ENCODE results near the gene PARP14. TPM values are rescaled to one million over a fixed set of nuclear protein-coding genes. Genes with fewer than 3 reads are reported as not detected.
"Not testable (repeated sequence)": the region's sequence is repeated elsewhere in the genome, so short reads cannot be mapped to it uniquely, and the experiment has no call there.

Gene PARP14
- total RNA-seq, 1 donor from 2014 or later: 51.3 TPM

DNA sequence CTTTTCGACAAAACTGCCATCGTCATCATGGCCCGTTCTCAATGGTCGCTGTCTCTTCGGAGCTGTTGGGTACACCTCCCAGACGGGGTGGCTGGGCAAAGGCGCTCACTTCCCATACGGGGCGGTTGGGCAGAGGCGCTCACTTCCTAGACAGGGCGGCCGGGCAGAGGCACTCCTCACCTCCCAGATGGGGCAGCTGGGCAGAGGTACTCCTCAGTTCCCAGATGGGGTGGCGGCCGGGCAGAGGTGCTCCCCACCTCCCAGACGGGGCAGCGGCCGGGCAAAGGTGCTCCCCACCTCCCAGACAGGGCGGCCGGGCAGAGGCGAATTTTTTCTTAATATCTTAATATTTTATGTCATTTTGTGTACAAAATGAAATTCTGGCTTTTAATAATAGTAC lies 44.5 kb downstream of the PARP14 start:
- DNase-seq (ENCODE audit: low spot score): no peak

DNA sequence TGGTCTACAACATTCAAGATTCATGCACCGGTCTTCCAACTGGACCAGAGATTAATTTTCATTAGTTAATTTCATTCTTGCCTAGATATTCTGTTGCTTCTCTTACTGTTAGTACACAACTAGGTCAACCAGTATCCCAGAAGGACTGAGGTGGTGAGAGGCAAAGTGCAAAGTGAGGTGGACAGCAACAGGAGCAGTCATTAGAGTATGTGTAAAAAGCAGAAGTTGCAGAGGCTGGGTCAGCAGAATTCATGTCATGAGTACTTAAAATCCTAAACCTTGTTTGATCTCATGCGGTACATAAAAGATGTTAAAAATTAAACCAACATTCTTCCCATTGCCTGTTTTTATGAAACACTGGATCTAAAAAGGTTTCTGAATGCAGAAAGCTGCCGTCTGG lies 46.7 kb downstream of the PARP14 start:
- DNase-seq (ENCODE audit: low spot score): no peak

DNA sequence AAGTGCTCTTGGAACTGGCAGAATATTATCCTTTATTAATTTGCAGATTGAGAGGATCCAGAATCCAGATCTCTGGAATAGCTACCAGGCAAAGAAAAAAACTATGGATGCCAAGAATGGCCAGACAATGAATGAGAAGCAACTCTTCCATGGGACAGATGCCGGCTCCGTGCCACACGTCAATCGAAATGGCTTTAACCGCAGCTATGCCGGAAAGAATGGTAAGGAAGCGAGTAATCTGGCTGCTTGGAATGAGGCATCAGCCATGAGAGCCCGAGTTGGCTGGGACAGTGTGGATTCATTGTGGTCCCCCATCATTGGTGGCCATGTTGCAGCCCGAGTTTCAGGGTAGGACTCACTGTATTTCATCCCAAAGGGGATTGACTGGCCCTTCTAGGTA lies 47.1 kb downstream of the PARP14 start:
- no peak for DNase-seq (ENCODE audit: low spot score)

DNA sequence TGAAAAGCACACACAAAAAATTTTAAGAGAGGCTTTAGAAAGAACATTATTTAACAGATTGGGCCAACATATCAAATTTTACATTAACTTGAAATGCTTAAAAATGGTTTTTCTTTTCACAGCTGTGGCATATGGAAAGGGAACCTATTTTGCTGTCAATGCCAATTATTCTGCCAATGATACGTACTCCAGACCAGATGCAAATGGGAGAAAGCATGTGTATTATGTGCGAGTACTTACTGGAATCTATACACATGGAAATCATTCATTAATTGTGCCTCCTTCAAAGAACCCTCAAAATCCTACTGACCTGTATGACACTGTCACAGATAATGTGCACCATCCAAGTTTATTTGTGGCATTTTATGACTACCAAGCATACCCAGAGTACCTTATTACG lies 47.5 kb downstream of the PARP14 start:
- DNase-seq (ENCODE audit: low spot score): no peak

DNA sequence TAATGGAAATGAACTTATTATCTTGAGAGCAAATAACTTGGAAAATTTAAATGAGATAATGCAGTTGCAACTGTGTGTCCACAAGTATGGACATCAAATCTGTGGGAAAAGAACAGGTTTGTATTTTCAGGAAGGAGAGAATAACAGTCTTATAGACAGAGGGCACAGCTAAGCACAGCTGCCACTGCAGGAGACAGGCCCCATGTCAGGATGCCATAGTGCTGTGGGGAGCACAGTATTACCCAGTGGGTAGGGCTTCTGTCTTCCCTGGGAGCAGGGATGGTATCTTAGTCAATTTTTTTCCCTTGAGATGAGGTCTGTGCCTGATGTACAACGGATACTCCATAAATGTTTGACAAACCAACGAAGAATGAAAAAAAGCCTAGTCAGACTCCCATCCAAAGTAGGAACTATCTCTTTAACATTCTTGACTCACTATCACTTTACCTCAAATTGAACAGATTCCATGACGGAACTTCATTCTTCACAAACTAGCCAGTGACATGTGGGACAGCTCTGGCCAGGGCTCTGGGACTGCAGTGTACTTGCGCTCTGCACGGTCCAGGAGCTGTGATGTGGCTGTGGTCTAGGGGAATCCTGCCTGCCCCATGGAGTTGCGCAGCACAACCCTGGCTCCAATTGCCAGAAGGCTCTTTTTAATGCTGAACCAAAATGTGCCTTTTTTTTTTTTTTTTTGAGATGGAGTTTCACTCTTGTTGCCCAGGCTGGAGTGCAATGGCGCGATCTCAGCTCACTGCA lies 48.3 kb downstream of the PARP14 start:
- no peak for DNase-seq (ENCODE audit: low spot score)

DNA sequence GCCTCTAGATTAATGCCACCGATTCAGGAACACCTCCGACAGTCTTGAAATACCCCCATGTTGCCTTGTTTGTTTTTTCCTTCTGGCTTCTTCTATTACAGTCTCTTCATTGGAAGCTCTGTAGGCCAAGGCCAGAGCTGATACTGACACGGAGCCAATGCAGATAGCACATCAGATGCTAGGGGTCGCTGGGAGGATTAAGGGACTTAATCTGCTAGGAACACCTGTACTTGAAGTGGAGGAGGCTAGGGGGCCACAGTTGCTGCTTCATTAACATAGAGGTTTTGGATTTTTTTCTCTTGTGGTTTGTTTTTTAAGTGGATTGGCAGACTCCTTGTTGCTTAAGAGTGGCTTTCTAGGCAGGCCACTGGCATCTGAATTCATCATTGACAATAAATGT lies 49.6 kb downstream of the PARP14 start:
- DNase-seq (ENCODE audit: low spot score): no peak

DNA sequence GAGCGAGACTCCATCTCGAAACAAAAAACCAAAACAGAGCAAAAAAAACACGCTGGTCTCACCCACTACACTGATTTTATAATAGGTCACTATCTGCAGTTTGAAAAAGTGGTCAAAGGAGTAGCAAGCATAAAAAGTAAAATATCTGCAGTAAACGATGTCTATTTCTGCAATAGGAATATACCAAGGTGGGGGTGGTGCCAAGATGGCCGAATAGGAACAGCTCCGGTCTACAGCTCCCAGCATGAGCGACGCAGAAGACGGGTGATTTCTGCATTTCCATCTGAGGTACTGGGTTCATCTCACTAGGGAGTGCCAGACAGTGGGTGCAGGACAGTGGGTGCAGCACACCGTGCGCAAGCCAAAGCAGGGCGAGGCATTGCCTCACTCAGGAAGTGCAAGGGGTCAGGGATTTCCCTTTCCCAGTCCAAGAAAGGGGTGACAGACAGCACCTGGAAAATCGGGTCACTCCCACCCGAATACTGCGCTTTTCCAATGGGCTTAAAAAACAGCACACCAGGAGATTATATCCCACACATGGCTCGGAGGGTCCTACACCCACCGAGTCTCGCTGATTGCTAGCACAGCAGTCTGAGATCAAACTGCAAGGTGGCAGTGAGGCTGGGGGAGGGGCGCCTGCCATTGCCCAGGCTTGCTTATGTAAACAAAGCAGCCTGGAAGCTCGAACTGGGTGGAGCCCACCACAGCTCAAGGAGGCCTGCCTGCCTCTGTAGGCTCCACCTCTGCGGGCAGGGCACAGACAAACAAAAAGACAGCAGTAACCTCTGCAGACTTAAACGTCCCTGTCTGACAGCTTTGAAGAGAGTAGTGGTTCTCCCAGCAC lies 52.3 kb downstream of the PARP14 start:
- DNase-seq (ENCODE audit: low spot score): not testable (repeated sequence)

DNA sequence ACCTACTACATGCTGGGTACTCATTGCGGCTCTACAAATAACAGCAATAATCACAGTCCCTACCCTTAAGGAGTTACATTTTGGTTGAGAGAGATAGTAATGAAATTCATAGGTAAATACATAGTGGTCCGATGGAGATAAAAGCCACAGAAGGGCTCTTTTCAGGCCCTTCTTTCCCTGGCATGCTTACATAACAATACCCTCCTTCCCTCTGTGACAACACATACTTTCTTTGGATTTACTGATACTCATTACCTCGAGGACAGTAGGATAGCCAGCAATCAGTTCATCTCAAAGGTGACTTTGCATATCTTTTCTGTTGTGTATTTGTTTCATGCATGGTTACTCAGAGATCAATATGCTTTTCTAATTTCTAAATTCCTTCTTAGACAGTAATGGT lies 58.5 kb downstream of the PARP14 start:
- DNase-seq (ENCODE audit: low spot score): no peak

DNA sequence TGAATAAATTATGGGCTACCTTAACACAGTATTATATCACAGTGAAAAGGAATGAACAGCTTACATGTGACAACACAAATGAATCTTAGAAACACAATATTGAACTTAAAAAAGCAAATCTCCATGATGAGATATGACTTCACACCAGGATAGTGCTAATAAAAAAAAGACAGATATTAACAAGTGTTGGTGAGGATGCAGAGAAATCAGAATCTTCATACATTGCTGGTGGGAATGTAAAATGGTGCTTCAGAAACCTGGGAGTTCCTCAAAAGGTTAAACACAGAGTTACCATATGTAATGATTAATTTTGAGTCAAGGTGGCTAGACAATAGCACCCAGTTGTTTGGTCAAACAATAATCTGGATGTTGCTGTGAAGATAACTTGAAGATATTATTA lies 61.6 kb downstream of the PARP14 start:
- no peak for DNase-seq (ENCODE audit: low spot score)

DNA sequence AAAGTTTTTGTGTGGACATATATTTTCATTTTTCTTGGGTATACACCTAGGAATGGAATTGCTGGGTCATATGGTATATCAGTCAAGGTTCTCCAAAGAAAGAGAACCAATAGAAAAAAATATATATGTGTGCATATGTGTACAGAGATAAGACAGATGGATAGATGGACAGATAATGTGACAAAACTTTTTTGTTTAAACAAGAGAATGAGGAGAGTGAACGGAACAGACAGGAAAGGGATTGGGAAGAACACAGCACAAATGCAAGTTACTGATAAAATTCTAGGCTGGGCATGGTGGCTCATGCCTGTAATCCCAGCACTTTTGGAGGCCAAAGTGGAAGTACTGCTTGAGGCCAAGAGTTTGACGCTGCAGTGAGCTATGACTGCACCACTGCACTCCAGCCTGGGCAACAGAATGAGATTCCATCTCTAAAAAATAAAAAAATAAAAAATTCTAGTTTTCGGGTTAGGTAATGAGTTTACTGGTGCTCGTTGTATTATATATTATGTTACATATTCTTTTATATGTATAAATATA lies 63.0 kb downstream of the PARP14 start:
- DNase-seq (ENCODE audit: low spot score): no peak

DNA sequence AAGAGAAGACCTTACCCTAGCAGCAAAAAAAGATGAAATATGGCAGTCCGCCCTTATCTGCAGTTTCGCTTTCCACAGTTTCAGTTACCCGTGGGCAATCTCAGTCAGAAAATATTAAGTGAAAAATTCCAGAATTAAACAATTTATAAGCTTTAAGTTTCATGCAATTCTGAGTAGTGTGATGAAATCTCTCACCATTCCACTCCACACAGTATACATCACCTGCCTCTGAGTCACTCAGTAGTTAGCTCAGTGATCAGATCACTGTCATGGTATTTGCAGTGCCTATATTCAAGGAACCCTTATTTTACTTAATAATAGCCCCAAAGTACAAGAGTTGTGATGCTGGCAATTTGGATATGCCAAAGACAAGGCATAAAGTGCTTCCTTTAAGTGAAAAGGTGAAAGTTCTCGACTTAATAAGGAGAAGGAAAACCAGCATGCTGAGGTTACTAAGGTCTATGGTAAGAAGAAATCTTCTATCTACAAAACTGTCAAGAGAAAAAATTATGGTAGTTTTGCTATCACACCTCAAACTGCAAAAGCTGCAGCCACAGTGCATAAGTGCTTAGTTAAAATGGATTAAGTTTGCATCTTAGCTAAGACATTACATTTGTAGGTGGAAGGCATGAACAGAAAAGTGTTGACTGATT lies 64.9 kb downstream of the PARP14 start:
- no peak for DNase-seq (ENCODE audit: low spot score)

DNA sequence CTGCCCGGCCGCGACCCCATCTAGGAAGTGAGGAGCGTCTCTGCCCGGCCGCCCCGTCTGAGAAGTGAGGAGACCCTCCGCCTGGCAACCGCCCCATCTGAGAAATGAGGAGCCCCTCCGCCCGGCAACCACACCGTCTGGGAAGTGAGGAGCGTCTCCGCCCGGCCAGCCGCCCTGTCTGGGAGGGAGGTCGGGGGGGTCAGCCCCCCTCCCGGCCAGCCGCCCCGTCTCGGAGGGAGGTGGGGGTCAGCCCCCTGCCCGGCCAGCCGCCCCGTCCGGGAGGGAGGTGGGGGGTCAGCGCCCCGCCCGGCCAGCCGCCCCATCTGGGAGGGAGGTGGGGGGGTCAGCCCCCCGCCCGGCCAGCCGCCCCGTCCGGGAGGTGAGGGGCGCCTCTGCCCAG lies 66.7 kb downstream of the PARP14 start:
- DNase-seq (ENCODE audit: low spot score): not testable (repeated sequence)

DNA sequence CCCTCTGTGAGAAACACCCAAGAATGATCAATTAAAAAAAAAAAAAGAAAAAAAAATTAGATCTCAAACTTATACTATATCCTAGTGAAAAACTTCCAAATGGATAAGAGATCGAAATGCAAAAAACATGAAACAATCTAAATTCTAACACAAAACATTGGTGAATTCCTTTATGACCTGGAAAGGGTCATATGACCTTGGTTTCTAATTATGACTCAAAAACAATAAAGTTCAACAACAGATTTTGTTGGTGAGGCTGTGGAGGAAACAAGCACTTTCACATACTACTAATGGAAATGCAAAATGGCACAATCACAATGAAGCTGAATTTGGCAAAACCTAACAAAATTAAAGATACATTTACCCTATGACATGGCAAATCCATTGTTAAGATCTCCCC lies 67.7 kb downstream of the PARP14 start:
- no peak for DNase-seq (ENCODE audit: low spot score)

DNA sequence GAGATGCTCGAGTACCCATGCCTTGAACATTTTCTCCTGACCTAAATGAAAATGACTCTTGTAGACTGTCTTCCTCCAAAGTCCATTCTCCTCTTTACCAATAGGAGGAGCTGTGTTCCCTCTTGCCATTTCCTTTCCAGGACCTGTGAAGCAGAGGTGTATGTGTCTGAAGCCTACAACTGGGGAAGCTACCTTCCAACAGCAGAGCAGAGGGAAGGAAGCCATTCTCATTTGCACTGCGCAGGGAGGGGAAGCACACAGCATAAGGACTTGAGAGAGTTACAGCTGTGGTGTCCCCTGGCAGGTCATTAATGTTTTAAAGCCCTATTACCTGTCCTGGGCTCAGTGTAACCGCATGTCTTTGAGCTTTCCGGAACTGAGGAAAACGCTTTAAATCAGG lies 74.3 kb downstream of the PARP14 start:
- no peak for DNase-seq (ENCODE audit: low spot score)

DNA sequence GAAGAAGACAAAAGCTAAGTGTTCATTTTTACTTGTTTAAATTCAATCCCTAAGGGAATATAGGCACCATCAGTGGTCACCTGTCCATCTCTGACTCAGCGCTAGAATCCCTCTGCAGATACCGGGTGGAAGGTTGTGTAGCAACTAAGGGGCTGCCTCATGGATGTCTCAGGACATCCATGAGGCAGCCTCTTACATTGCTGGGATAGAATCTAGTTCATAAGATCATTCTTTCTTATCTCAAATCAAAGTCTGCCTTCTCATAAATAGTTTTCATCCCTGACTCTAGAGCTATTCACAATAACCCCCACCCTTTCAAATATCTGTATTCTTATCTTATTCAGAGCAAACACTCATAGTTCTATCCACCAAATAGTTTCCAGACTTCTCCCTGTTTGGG lies 74.9 kb downstream of the PARP14 start:
- no peak for DNase-seq (ENCODE audit: low spot score)

DNA sequence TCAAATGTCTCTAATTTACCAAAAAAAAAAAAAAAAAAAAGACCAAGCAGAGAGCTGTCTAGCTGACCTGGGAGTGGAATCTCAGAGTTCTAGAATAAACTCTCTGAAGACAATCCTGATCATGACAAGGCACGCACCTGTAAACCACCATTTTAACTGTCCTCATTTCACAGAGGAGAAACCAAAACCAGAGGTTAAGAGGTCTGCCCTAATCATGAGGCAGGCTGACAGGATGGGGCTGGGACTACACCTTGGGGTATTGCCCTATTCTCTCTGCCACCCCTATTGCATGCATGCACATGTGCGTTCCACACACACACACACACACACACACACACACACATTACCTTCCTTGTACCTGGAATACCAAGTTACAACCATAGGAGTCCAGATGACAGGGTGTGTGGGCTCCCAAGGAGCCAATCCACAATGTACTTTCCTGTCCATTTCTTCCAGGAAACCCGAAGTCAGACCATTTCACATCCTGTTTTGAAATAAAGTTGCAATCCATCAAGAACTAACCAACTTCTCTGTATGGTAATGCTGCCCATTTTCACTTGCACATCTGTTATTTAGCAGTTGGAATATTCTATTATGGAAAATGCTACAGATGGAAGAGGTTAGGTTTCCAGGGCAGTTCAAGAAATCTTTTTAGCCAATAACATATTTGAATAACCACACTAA lies 78.4 kb downstream of the PARP14 start:
- DNase-seq (ENCODE audit: low spot score): no peak

DNA sequence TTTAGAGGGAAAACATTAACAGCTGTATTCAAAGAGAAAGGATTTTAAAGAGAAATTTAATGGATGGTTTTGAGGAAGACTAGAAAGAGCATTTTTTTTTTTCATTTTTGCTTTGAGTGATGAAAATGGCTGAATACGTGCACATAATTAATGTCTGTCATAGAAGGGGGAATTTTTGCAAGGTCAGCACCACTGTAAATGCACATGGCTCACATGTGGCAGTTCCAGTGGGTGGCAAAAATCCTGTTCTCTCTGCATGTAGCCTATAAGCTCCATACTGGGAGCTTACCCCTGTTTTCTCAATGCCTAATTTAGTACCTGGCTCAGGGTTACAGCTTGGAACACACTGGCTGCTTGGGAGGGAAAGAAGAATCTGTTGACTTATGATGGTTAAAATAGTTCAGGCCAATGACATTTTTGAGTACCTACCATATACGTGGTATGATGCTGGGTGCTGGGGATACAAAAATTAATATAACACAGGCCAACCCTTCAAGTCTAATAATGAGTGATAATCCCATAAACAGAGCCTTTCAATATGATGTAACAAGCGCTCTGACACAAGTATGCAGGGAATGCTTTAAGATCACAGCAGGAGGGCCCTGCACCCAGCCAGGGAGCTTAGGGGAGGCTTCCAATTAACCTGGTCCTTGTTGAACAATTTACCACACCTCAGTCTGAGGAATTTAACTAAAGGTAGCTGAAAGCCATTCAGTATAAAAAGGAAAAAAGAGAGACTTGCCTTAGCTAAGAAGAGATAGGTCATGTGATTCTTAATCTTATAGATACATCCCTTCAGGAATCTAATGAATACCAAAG lies 80.0 kb downstream of the PARP14 start:
- DNase-seq (ENCODE audit: low spot score): no peak

DNA sequence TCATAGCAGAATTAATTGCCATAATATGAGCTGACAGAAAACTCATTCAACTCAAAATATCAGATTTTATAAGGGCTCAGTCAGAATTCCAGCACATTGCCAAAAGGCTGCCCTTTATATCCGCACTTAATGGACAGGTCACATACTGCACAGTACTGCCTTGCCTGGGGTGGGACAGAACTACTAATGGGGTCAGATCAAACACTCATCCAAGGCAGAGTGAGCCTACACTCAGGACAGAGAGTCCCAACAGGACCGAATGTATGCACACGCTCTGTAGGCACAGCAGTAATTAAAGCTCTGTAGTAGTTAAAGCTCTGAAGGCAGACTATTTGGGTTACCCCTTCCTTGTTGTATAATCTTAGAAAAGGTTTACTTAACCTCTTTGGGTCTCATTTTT lies 85.8 kb downstream of the PARP14 start:
- DNase-seq (ENCODE audit: low spot score): no peak

DNA sequence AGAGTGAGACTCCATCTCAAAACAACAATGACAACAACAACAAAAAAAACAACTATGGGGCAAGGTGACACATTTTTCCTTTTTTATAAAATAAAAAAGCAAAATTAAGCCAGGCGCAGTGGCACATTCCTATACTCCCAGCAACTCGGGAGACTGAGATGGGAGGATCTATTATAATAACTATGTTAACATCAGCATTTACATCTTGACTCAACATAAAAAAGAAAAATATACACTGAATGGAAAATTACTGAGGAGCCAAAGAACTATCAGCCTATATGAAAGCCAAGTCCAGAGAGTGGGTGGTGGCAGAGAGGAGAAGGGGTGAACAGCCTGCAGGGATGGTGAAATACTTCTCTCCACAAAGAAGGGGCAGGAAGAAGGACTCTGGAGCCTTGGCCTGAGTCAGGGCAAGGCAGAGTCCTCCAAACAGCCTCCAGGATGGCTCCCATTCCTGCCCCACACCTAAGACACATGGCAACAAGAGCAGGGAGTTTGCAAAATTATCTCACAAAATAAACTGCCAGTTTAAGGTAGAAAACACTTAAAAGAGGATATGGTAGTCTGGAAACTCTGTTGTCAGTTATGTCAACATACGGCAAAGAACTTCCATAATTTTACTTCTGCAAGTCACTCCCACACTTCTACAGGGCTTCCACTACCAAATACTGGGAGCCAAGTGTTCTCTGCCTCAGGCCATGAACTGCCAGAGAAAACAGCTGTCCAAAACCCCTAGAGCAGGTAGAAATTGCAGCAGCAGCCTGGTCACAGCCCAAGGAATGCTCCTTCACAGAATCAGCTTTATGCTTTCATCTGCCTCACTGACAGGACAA lies 87.1 kb downstream of the PARP14 start:
- no peak for DNase-seq (ENCODE audit: low spot score)
